GM23338 (cell line): ENCODE results near the gene TPST2. TPM values are rescaled to one million over a fixed set of nuclear protein-coding genes. Genes with fewer than 3 reads are reported as not detected.
A peak's percentile ranks its signal among the peaks of the same experiment; 100 is the strongest.

Experiments used
- ATAC-seq: fragments of 200-7000 bp; cut with Tn5 transposase; 3 replicates; pipeline ENCODE4 v1.9.1; 2020
- DNase-seq: peaks from one replicate; pipeline ENCODE4 v3.0.0-alpha.2; 2015; ENCODE audit warnings: low spot score
- H2AFZ ChIP-seq: fragments of 200-600 bp; sonication (generic); 2 replicates; pipeline ENCODE4 v1.8.0; 2016; ENCODE audit warnings: antibody characterized with exemption, mild to moderate bottlenecking, moderate library complexity
- H3F3A ChIP-seq: fragments of 200-600 bp; sonication (generic); replicated peaks from 2 replicates; pipeline ENCODE4 v1.8.0; 2017; ENCODE audit warnings: antibody characterized with exemption, mixed run types, low read depth
- H3K27ac ChIP-seq: fragments of 200-600 bp; sonication (generic); 2 replicates; pipeline ENCODE4 v1.6.1; 2016; ENCODE audit warnings: low read depth
- H3K27me3 ChIP-seq: fragments of 200-600 bp; sonication (generic); 2 replicates; pipeline ENCODE4 v1.8.0; 2016; ENCODE audit warnings: mild to moderate bottlenecking, mixed run types, moderate library complexity; ENCODE audit not compliant: insufficient read depth
- H3K36me3 ChIP-seq: fragments of 200-600 bp; sonication (generic); 2 replicates; pipeline ENCODE4 v1.8.0; 2016; ENCODE audit warnings: mild to moderate bottlenecking; ENCODE audit not compliant: insufficient read depth
- H3K4me1 ChIP-seq: fragments of 200-600 bp; sonication (generic); 2 replicates; pipeline ENCODE4 v1.8.0; 2016; ENCODE audit warnings: mild to moderate bottlenecking, moderate library complexity; ENCODE audit not compliant: insufficient read depth
- H3K4me2 ChIP-seq: fragments of 200-600 bp; sonication (generic); 2 replicates; pipeline ENCODE4 v1.7.1; 2017; ENCODE audit warnings: mixed run types
- H3K4me3 ChIP-seq: fragments of 200-600 bp; sonication (generic); 2 replicates; pipeline ENCODE4 v1.6.1; 2016; ENCODE audit warnings: mixed run types
- H3K79me2 ChIP-seq: fragments of 200-600 bp; sonication (generic); replicated peaks from 2 replicates; pipeline ENCODE4 v1.8.0; 2017; ENCODE audit warnings: mild to moderate bottlenecking; ENCODE audit not compliant: insufficient read depth
- H3K9me2 ChIP-seq: fragments of 200-600 bp; sonication (generic); 2 replicates; pipeline ENCODE4 v1.8.0; 2017; ENCODE audit not compliant: insufficient read depth
- H4K20me1 ChIP-seq: fragments of 200-600 bp; sonication (generic); replicated peaks from 2 replicates; pipeline ENCODE4 v1.8.0; 2017; ENCODE audit warnings: mild to moderate bottlenecking; ENCODE audit not compliant: insufficient read depth
- H3K27ac Mint-ChIP-seq: 2 replicates; pipeline ENCODE4 v1.8.0; 2020; ENCODE audit warnings: inconsistent platforms, mild to moderate bottlenecking, moderate library complexity, mixed read lengths
- H3K27me3 Mint-ChIP-seq: 3 replicates; pipeline ENCODE4 v1.8.0; 2022; ENCODE audit warnings: low read depth, mild to moderate bottlenecking, moderate library complexity, mixed read lengths, inconsistent platforms; ENCODE audit not compliant: insufficient read depth, poor library complexity
- H3K36me3 Mint-ChIP-seq: 3 replicates; pipeline ENCODE4 v1.8.0; 2021; ENCODE audit warnings: low read depth, mild to moderate bottlenecking, inconsistent platforms, moderate library complexity, mixed read lengths
- H3K4me1 Mint-ChIP-seq: 3 replicates; pipeline ENCODE4 v1.8.0; 2020; ENCODE audit warnings: mild to moderate bottlenecking, inconsistent platforms, mixed read lengths
- H3K4me3 Mint-ChIP-seq: 3 replicates; pipeline ENCODE4 v1.8.0; 2021; ENCODE audit warnings: moderate library complexity, mild to moderate bottlenecking, inconsistent platforms, mixed read lengths
- H3K9me3 Mint-ChIP-seq: 3 replicates; pipeline ENCODE4 v1.8.0; 2020; ENCODE audit warnings: moderate library complexity, mild to moderate bottlenecking, inconsistent platforms, mixed read lengths
- CREB1 ChIP-seq: fragments of 250-450 bp; sonication (Bioruptor Pico); IDR thresholded peaks from 2 replicates; pipeline ENCODE4 v1.5.0; 2020; ENCODE audit warnings: low read depth, mild to moderate bottlenecking, moderate library complexity
- EZH2phosphoT487 ChIP-seq: fragments of 200-600 bp; sonication (generic); IDR thresholded peaks from one replicate; pipeline ENCODE4 v1.8.1; 2018; ENCODE audit warnings: antibody characterized with exemption; ENCODE audit not compliant: unreplicated experiment
- JUNB ChIP-seq: IDR thresholded peaks from one replicate; pipeline ENCODE4 v1.6.1; 2016; ENCODE audit warnings: antibody characterized with exemption; ENCODE audit not compliant: unreplicated experiment
- NANOG ChIP-seq: IDR thresholded peaks from 2 replicates; pipeline ENCODE4 v1.6.1; 2016; ENCODE audit warnings: antibody characterized with exemption, borderline replicate concordance
- POLR2AphosphoS5 ChIP-seq: IDR thresholded peaks from 2 replicates; pipeline ENCODE4 v1.6.1; 2016; ENCODE audit warnings: antibody characterized with exemption, low read depth
- STAT1 ChIP-seq: IDR thresholded peaks from one replicate; pipeline ENCODE4 v1.6.1; 2016; ENCODE audit warnings: antibody characterized with exemption; ENCODE audit not compliant: unreplicated experiment
- polyA plus RNA-seq: library from polyadenylated mRNA; unstranded; fragments of >200 nt; fragmentation: Nextera tagmentation; extraction: Ambion mirVana; gene quantifications from 2 replicates; pipeline ENCODE4 v1.2.1, GENCODE V29; 2016
- total RNA-seq: library from RNA; depleted of rRNA; stranded (reverse); fragments of >200 nt; shearing (Covaris generic); gene quantifications from 2 replicates; pipeline ENCODE4 v1.2.3, GENCODE V29; 2014
- TF ChIP-seq, protein P1 (sequence below): IDR thresholded peaks from one replicate; pipeline ENCODE4 v1.6.1; 2018; ENCODE audit warnings: antibody characterized with exemption; ENCODE audit not compliant: unreplicated experiment
- TF ChIP-seq, protein P2 (sequence below), 2 experiments: fragments of 200-600 bp in 1 of 2; sonication (generic) in 1 of 2; conservative IDR thresholded peaks; 2 replicates each; pipeline versions ENCODE4 v1.5.1 to v1.6.1; 2016 to 2017; ENCODE audit warnings: antibody characterized with exemption in 2 of 2, low read depth in 2 of 2, mild to moderate bottlenecking in 2 of 2, moderate library complexity in 1 of 2
- TF ChIP-seq, protein P3 (sequence below): fragments of 250-450 bp; sonication (Bioruptor Pico); IDR thresholded peaks from 2 replicates; pipeline ENCODE4 v1.5.0; 2020; ENCODE audit warnings: mild to moderate bottlenecking, moderate library complexity

TPST2 gene
- total and polyA plus RNA-seq, 2 experiments from 2014 or later = 37.9 to 127 TPM

DNA sequence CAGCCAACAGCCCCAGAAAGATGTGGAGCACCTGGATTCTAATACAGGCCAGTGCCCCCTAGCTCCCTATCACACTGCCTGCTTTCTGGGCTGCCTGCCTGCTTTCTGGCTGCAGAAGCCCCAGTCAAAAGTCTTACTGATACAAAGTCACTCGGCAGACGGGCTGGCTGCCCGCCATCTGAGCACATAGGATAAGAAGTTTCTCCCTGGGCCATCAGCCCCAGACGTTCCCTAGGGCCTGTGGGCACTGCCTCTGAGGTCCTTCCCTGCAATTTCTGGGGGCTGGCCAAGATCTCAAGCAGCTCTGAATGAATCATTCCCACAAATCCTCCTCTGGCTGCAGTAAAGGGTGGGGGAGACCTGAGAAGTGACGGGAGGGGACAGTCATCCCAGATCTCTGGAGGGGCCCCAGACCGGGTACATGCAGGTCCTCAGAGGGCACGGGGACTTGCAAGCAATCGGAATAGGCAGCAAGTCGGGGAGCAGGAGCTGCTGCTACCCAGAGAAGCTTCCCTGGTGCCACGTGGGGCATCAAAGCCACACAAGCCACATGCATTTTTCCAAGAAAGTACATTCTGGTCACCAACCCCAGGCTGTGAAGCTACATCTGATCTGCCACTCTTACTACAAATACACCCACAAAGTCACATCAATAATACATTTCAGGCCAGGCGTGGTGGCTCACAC lies 4.7 kb downstream of the TPST2 start:
- peaks cover 52% of the 10 kb centered on the region for H4K20me1 ChIP-seq
- H3K4me1 Mint-ChIP-seq = peaks cover 61% of the 10 kb centered on the region
- peak overlapping the region; percentile 43 for H3K4me2 ChIP-seq
- DNase-seq (no peak), ATAC-seq (no peak)
- H3K27me3 Mint-ChIP-seq = peaks cover 9% of the 10 kb centered on the region
- H3K4me1 ChIP-seq = peaks cover 58% of the 10 kb centered on the region
- peak overlapping the region; percentile 60 for H3K27ac ChIP-seq
- H3K27me3 ChIP-seq = no peaks in the 10 kb centered on the region
- no peak overlapping the region; the same call in 2 of the 3 replicates for H3K4me3 Mint-ChIP-seq
- no peaks in the 10 kb centered on the region for H3K9me2 ChIP-seq
- H3K4me3 ChIP-seq = no peak overlapping the region
- H3K36me3 ChIP-seq = peaks cover 3% of the 10 kb centered on the region; the same call in 1 of the 2 replicates
- H3K36me3 Mint-ChIP-seq = peaks cover 52% of the 10 kb centered on the region
- H3K79me2 ChIP-seq = peaks cover 91% of the 10 kb centered on the region
- no peaks in the 10 kb centered on the region; the same call in 2 of the 3 replicates for H3K9me3 Mint-ChIP-seq
- no peak overlapping the region for H2AFZ ChIP-seq
- peaks cover 27% of the 10 kb centered on the region; the same call in 1 of the 2 replicates for H3F3A ChIP-seq
- TF ChIP-seq, protein P1, sequence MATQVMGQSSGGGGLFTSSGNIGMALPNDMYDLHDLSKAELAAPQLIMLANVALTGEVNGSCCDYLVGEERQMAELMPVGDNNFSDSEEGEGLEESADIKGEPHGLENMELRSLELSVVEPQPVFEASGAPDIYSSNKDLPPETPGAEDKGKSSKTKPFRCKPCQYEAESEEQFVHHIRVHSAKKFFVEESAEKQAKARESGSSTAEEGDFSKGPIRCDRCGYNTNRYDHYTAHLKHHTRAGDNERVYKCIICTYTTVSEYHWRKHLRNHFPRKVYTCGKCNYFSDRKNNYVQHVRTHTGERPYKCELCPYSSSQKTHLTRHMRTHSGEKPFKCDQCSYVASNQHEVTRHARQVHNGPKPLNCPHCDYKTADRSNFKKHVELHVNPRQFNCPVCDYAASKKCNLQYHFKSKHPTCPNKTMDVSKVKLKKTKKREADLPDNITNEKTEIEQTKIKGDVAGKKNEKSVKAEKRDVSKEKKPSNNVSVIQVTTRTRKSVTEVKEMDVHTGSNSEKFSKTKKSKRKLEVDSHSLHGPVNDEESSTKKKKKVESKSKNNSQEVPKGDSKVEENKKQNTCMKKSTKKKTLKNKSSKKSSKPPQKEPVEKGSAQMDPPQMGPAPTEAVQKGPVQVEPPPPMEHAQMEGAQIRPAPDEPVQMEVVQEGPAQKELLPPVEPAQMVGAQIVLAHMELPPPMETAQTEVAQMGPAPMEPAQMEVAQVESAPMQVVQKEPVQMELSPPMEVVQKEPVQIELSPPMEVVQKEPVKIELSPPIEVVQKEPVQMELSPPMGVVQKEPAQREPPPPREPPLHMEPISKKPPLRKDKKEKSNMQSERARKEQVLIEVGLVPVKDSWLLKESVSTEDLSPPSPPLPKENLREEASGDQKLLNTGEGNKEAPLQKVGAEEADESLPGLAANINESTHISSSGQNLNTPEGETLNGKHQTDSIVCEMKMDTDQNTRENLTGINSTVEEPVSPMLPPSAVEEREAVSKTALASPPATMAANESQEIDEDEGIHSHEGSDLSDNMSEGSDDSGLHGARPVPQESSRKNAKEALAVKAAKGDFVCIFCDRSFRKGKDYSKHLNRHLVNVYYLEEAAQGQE = no peak
- TF ChIP-seq, protein P2, sequence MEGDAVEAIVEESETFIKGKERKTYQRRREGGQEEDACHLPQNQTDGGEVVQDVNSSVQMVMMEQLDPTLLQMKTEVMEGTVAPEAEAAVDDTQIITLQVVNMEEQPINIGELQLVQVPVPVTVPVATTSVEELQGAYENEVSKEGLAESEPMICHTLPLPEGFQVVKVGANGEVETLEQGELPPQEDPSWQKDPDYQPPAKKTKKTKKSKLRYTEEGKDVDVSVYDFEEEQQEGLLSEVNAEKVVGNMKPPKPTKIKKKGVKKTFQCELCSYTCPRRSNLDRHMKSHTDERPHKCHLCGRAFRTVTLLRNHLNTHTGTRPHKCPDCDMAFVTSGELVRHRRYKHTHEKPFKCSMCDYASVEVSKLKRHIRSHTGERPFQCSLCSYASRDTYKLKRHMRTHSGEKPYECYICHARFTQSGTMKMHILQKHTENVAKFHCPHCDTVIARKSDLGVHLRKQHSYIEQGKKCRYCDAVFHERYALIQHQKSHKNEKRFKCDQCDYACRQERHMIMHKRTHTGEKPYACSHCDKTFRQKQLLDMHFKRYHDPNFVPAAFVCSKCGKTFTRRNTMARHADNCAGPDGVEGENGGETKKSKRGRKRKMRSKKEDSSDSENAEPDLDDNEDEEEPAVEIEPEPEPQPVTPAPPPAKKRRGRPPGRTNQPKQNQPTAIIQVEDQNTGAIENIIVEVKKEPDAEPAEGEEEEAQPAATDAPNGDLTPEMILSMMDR (conservative IDR thresholded peaks at IDR 0.05; ENCODE audit: low read depth in 2 of 2) = peak in 1 of 2 experiments; percentile 16; a peak in 1 of 4 replicates
- TF ChIP-seq CREB1 (no peak), JUNB (no peak)
- peak overlapping the region; percentile 60 for H3K27ac Mint-ChIP-seq

DNA sequence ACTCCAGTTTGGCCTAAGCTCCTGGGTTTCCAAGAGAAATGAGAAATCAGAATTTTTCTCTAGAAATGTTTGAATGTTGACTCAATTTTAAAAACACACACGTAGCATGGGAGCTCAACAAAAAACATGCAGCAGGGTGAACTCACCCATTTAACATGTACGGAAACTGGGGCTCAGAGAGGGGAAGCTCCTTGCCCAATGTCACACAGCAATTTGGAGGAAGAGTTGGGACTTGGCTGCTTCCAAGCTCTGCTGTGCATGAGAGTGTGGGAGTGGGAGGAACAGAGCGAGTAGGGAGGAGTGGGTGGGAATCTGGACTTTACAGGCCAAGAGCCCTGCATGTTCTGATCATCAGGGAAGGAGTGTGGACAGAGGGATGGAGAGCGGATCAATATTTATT lies 5.9 kb downstream of the TPST2 start:
- H3K4me2 ChIP-seq = peak overlapping the region; percentile 38; the same call in 1 of the 2 replicates
- no peaks in the 10 kb centered on the region for H3K27me3 ChIP-seq
- Mint-ChIP-seq H3K36me3 (peaks cover 50% of the 10 kb centered on the region), H3K4me3 (peak overlapping the region; percentile 31; the same call in 1 of the 3 replicates), H3K27ac (peak overlapping the region; percentile 33; the same call in 1 of the 2 replicates), H3K9me3 (no peaks in the 10 kb centered on the region; the same call in 2 of the 3 replicates), H3K27me3 (peaks cover 7% of the 10 kb centered on the region), H3K4me1 (peaks cover 70% of the 10 kb centered on the region)
- ATAC-seq = no peak
- DNase-seq = no peak
- no peaks in the 10 kb centered on the region for H3K9me2 ChIP-seq
- H2AFZ ChIP-seq = no peak overlapping the region
- H3K4me3 ChIP-seq = no peak overlapping the region
- H3F3A ChIP-seq = peaks cover 32% of the 10 kb centered on the region; the same call in 1 of the 2 replicates
- H3K27ac ChIP-seq = peak overlapping the region; percentile 60; the same call in 1 of the 2 replicates
- H4K20me1 ChIP-seq = peaks cover 51% of the 10 kb centered on the region
- H3K79me2 ChIP-seq = peaks cover 97% of the 10 kb centered on the region
- peaks cover 69% of the 10 kb centered on the region for H3K4me1 ChIP-seq
- peaks cover 3% of the 10 kb centered on the region; the same call in 1 of the 2 replicates for H3K36me3 ChIP-seq
- TF ChIP-seq EZH2phosphoT487 = no peak
- TF ChIP-seq, protein P3, sequence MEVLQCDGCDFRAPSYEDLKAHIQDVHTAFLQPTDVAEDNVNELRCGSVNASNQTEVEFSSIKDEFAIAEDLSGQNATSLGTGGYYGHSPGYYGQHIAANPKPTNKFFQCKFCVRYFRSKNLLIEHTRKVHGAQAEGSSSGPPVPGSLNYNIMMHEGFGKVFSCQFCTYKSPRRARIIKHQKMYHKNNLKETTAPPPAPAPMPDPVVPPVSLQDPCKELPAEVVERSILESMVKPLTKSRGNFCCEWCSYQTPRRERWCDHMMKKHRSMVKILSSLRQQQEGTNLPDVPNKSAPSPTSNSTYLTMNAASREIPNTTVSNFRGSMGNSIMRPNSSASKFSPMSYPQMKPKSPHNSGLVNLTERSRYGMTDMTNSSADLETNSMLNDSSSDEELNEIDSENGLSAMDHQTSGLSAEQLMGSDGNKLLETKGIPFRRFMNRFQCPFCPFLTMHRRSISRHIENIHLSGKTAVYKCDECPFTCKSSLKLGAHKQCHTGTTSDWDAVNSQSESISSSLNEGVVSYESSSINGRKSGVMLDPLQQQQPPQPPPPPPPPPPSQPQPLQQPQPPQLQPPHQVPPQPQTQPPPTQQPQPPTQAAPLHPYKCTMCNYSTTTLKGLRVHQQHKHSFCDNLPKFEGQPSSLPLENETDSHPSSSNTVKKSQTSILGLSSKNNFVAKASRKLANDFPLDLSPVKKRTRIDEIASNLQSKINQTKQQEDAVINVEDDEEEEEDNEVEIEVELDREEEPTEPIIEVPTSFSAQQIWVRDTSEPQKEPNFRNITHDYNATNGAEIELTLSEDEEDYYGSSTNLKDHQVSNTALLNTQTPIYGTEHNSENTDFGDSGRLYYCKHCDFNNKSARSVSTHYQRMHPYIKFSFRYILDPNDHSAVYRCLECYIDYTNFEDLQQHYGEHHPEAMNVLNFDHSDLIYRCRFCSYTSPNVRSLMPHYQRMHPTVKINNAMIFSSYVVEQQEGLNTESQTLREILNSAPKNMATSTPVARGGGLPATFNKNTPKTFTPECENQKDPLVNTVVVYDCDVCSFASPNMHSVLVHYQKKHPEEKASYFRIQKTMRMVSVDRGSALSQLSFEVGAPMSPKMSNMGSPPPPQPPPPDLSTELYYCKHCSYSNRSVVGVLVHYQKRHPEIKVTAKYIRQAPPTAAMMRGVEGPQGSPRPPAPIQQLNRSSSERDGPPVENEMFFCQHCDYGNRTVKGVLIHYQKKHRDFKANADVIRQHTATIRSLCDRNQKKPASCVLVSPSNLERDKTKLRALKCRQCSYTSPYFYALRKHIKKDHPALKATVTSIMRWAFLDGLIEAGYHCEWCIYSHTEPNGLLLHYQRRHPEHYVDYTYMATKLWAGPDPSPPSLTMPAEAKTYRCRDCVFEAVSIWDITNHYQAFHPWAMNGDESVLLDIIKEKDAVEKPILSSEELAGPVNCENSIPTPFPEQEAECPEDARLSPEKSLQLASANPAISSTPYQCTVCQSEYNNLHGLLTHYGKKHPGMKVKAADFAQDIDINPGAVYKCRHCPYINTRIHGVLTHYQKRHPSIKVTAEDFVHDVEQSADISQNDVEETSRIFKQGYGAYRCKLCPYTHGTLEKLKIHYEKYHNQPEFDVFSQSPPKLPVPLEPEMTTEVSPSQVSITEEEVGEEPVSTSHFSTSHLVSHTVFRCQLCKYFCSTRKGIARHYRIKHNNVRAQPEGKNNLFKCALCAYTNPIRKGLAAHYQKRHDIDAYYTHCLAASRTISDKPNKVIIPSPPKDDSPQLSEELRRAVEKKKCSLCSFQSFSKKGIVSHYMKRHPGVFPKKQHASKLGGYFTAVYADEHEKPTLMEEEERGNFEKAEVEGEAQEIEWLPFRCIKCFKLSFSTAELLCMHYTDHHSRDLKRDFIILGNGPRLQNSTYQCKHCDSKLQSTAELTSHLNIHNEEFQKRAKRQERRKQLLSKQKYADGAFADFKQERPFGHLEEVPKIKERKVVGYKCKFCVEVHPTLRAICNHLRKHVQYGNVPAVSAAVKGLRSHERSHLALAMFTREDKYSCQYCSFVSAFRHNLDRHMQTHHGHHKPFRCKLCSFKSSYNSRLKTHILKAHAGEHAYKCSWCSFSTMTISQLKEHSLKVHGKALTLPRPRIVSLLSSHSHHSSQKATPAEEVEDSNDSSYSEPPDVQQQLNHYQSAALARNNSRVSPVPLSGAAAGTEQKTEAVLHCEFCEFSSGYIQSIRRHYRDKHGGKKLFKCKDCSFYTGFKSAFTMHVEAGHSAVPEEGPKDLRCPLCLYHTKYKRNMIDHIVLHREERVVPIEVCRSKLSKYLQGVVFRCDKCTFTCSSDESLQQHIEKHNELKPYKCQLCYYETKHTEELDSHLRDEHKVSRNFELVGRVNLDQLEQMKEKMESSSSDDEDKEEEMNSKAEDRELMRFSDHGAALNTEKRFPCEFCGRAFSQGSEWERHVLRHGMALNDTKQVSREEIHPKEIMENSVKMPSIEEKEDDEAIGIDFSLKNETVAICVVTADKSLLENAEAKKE (CRISPR knock-in tag) = no peak
- TF ChIP-seq STAT1 = no peak
- no peak for TF ChIP-seq POLR2AphosphoS5
- no peak for TF ChIP-seq JUNB
- TF ChIP-seq NANOG = no peak
